A673 (cell line): Measurements from ENCODE around the gene ATP5F1B. TPM values are rescaled to one million over a fixed set of nuclear protein-coding genes. Genes with fewer than 3 reads are reported as not detected.
A peak's percentile ranks its signal among the peaks of the same experiment; 100 is the strongest.

Experiments
- BruUV-seq: library from RNA; stranded (reverse); fragments of 400-500 nt; replicated peaks from 2 replicates; lab custom pipeline; 2021; lab: Mats Ljungman, UMichigan
- CTCF ChIA-PET: fragments of 300-600 bp; sonication (Branson Sonifier 250); formaldehyde crosslinking; loops from one replicate; lab custom pipeline; 2022; ENCODE audit warnings: antibody characterized with exemption; lab: Charles Lee
- POLR2A ChIA-PET: fragments of 300-600 bp; sonication (Branson Sonifier 250); formaldehyde crosslinking; loops from one replicate; lab custom pipeline; 2022; ENCODE audit warnings: antibody characterized with exemption; ENCODE audit not compliant: low non-redundant PET; lab: Charles Lee
- DNase-seq: peaks from one replicate; pipeline ENCODE4 v3.0.0-alpha.2; 2015; ENCODE audit warnings: low spot score
- H3K27ac ChIP-seq: fragments of 200-600 bp; sonication (generic); 2 replicates; pipeline ENCODE4 v1.5.1; 2016; ENCODE audit warnings: mixed run types, low read depth, mild to moderate bottlenecking, mixed read lengths, antibody characterized with exemption, low read length; ENCODE audit not compliant: poor library complexity, severe bottlenecking
- H3K27me3 ChIP-seq: fragments of 200-600 bp; sonication (generic); replicated peaks from 2 replicates; pipeline ENCODE4 v1.6.1; 2017; ENCODE audit warnings: mixed run types, low read depth, mild to moderate bottlenecking, mixed read lengths, antibody characterized with exemption, low read length; ENCODE audit not compliant: insufficient read depth, poor library complexity
- H3K36me3 ChIP-seq: fragments of 200-600 bp; sonication (generic); 2 replicates; pipeline ENCODE4 v1.6.1; 2016; ENCODE audit warnings: mixed run types, mild to moderate bottlenecking, mixed read lengths, antibody characterized with exemption, low read length; ENCODE audit not compliant: insufficient read depth, poor library complexity, severe bottlenecking
- H3K4me1 ChIP-seq: fragments of 200-600 bp; sonication (generic); 2 replicates; pipeline ENCODE4 v1.6.1; 2017; ENCODE audit warnings: mixed run types, mild to moderate bottlenecking, mixed read lengths, antibody characterized with exemption, low read length; ENCODE audit not compliant: insufficient read depth, poor library complexity, severe bottlenecking
- H3K4me3 ChIP-seq: fragments of 200-600 bp; sonication (generic); 2 replicates; pipeline ENCODE4 v1.5.1; 2016; ENCODE audit warnings: low read depth, mixed run types, mild to moderate bottlenecking, mixed read lengths, low read length; ENCODE audit not compliant: poor library complexity, severe bottlenecking
- H3K9me3 ChIP-seq: fragments of 200-600 bp; sonication (generic); 2 replicates; pipeline ENCODE4 v1.6.1; 2016; ENCODE audit warnings: mixed run types, low read depth, mild to moderate bottlenecking, mixed read lengths, antibody characterized with exemption, low read length; ENCODE audit not compliant: poor library complexity, severe bottlenecking
- EZH2 ChIP-seq: fragments of 200-600 bp; sonication (generic); IDR thresholded peaks from 2 replicates; pipeline ENCODE4 v1.6.1; 2017; ENCODE audit warnings: borderline replicate concordance, low read depth, mild to moderate bottlenecking, mixed read lengths, antibody characterized with exemption, low read length; ENCODE audit not compliant: poor library complexity, severe bottlenecking
- intact Hi-C: fragments of 100-400 bp; cut with micrococcal nuclease; formaldehyde crosslinking; loops from one replicate; pipeline ENCODE4 v1.10.0; 2022; ENCODE audit not compliant: unreplicated experiment
- total RNA-seq: library from RNA; stranded (reverse); gene quantifications from 2 replicates; pipeline ENCODE4 v1.2.3, GENCODE V29; 2021
- TF ChIP-seq, protein P1 (sequence below): fragments of 300-800, 200-600 bp; sonication (generic); conservative IDR thresholded peaks from 2 replicates; pipeline ENCODE4 v1.5.1; 2017; ENCODE audit warnings: low read depth, mild to moderate bottlenecking, antibody characterized with exemption, low read length, moderate library complexity, mixed read lengths

Gene ATP5F1B
- total RNA-seq, 1 experiment from 2014 or later, result 1,089 TPM

DNA sequence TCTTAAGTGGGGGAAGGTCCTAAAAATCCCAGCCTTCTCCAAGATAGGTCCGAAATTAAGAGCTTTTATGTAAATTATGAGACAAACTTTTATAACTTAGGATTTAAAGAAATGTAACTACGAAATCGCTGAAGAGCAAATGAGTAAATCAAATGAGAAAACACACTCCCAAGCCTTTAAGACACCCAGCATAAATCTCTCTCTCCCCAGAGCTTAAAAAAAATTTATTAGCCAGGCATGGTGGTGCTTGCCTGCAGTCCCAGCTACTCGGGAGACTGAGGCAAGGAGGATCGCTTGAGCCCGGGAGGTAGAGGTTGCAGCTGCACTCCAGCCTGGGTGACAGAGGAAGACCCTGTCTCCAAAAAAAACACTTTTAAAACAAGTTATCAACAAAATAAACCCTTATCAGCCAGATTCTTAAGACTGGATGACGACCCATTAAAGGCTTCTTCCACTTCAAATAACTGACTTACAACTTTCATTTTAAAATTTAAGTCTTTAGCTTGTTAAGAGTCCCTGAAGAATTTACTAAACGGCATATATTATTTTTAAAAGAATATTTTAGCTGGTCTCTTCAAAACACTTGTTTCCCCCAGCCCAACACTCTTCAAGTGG lies 39.1 kb upstream of the ATP5F1B start:
- BruUV-seq, result no TSS peak
- H3K4me1 ChIP-seq, result peaks cover 14% of the 10 kb centered on the region
- H3K27me3 ChIP-seq, result no peaks in the 10 kb centered on the region
- H3K36me3 ChIP-seq, result peaks cover 29% of the 10 kb centered on the region
- TF ChIP-seq, protein P1, sequence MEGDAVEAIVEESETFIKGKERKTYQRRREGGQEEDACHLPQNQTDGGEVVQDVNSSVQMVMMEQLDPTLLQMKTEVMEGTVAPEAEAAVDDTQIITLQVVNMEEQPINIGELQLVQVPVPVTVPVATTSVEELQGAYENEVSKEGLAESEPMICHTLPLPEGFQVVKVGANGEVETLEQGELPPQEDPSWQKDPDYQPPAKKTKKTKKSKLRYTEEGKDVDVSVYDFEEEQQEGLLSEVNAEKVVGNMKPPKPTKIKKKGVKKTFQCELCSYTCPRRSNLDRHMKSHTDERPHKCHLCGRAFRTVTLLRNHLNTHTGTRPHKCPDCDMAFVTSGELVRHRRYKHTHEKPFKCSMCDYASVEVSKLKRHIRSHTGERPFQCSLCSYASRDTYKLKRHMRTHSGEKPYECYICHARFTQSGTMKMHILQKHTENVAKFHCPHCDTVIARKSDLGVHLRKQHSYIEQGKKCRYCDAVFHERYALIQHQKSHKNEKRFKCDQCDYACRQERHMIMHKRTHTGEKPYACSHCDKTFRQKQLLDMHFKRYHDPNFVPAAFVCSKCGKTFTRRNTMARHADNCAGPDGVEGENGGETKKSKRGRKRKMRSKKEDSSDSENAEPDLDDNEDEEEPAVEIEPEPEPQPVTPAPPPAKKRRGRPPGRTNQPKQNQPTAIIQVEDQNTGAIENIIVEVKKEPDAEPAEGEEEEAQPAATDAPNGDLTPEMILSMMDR, result no peak
- no peak for TF ChIP-seq EZH2
- intact Hi-C loops, result no loop called here
- peak; percentile 47 for DNase-seq
- H3K4me3 ChIP-seq, result peak overlapping the region; percentile 91
- peak overlapping the region; percentile 100 for H3K27ac ChIP-seq
- POLR2A ChIA-PET, result no interaction called here
- CTCF ChIA-PET, result no interaction called here
- no peaks in the 10 kb centered on the region for H3K9me3 ChIP-seq

DNA sequence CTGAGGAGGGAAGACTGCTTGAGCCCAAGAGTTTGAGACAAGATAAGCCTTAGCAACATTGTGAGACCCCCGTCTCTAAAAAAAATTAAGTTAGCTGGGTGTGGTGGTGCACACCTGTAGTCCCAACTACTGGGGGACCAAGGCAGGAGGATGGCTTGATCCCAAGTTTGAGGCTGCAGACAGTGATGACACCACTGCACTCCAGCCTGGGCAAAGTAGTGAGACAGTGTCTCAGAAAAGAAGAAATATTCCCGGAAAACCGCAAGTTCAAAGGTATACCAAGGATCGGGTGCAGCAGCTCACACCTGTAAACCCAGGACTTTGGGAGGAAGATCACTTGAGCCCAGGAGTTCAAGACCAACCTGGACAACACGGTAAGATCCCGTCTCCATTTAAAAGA lies 36.5 kb upstream of the ATP5F1B start:
- intact Hi-C loops, result no loop called here
- TF ChIP-seq, protein P1, result no peak
- no peak for TF ChIP-seq EZH2
- no TSS peak for BruUV-seq
- H3K9me3 ChIP-seq, result no peaks in the 10 kb centered on the region
- H3K36me3 ChIP-seq, result peaks cover 43% of the 10 kb centered on the region
- no peak for DNase-seq
- peaks cover 5% of the 10 kb centered on the region for H3K4me1 ChIP-seq
- POLR2A ChIA-PET, result interaction anchor here (0.6 kb wide), 1 partner anchor 300 kb away, joined by 11 read pairs; no protein-coding TSS in a partner anchor
- CTCF ChIA-PET, result no interaction called here
- no peak overlapping the region for H3K4me3 ChIP-seq
- H3K27me3 ChIP-seq, result no peaks in the 10 kb centered on the region
- H3K27ac ChIP-seq, result no peak overlapping the region

DNA sequence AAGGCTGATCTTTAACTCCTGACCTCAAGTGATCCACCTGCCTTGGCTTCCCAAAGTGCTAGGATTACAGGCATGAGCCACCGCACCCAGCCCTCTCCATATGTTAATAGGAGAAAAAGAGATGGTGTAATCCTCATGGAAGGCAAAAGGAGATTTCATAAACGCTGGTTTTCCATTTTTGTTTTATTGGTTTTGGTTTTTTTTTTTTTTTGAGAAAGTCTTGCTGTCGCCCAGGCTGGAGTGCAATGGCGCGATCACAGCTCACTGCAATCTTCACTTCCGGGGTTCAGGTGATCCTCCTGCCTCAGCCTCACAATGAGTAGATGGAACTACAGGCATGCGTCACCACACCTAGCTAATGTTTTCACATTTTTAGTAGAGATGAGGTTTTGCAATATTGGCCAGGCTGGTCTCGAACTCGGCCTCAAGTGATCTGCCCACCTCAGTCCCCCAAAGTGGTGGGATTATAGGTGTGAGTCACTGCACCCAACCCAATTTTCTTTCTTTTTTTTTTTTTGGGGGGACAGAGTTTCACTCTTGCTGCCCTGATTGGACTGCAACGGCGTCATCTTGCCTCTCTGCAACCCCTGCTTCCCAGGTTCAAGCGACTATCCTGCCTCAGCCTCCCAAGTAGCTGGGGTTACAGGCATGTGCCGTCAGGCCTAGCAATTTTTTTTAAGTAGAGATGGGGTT lies 34.2 kb upstream of the ATP5F1B start:
- CTCF ChIA-PET, result no interaction called here
- no peak overlapping the region for H3K27ac ChIP-seq
- no peaks in the 10 kb centered on the region for H3K27me3 ChIP-seq
- DNase-seq, result no peak
- POLR2A ChIA-PET, result no interaction called here
- no peak overlapping the region for H3K4me3 ChIP-seq
- H3K36me3 ChIP-seq, result peaks cover 37% of the 10 kb centered on the region
- no peaks in the 10 kb centered on the region for H3K9me3 ChIP-seq
- H3K4me1 ChIP-seq, result peaks cover 5% of the 10 kb centered on the region
- no TSS peak for BruUV-seq
- no peak for TF ChIP-seq EZH2
- TF ChIP-seq, protein P1, result no peak
- intact Hi-C loops, result no loop called here
